H1 (cell line): ENCODE results near the gene TBPL2.

ENCODE experiments used
- EP300 ChIP-seq, 2 experiments: IDR thresholded peaks; 1 replicate in 1 of 2; 2 replicates in 1 of 2; pipeline ENCODE4 v1.6.1; 2011 to 2012; ENCODE audit warnings: low read depth in 2 of 2, low read length in 2 of 2, mild to moderate bottlenecking in 2 of 2, borderline replicate concordance in 1 of 2, inconsistent platforms in 1 of 2, moderate library complexity in 1 of 2
- EZH2 ChIP-seq: fragments of 200-600 bp; sonication (generic); IDR thresholded peaks from 2 replicates; pipeline ENCODE4 v1.7.1; 2012; ENCODE audit warnings: low read depth, mild to moderate bottlenecking, moderate library complexity, low read length, inconsistent platforms; ENCODE audit not compliant: severe bottlenecking
- GABPA ChIP-seq: IDR thresholded peaks from 2 replicates; pipeline ENCODE4 v1.6.1; 2011; ENCODE audit warnings: mild to moderate bottlenecking, low read length, moderate library complexity, borderline replicate concordance; ENCODE audit not compliant: insufficient read depth
- GTF2F1 ChIP-seq: IDR thresholded peaks from 2 replicates; pipeline ENCODE4 v1.6.1; 2012; ENCODE audit warnings: low read depth, low read length, improper control_type of control experiment, borderline replicate concordance
- POLR2A ChIP-seq, 2 experiments: IDR thresholded peaks; 1 replicate in 1 of 2; 2 replicates in 1 of 2; pipeline ENCODE4 v1.6.1; 2011; ENCODE audit warnings: low read depth in 2 of 2, low read length in 2 of 2, mild to moderate bottlenecking in 2 of 2; ENCODE audit errors: control extremely low read depth in 1 of 2
- POLR2AphosphoS5 ChIP-seq: IDR thresholded peaks from 2 replicates; pipeline ENCODE4 v1.6.1; 2011; ENCODE audit warnings: low read depth, low read length
- TAF7 ChIP-seq: optimal IDR thresholded peaks from 2 replicates; pipeline ENCODE3; 2011; ENCODE audit warnings: low read depth, mild to moderate bottlenecking, inconsistent platforms, low read length, moderate library complexity, borderline replicate concordance
- TF ChIP-seq, protein P1 (sequence below), 3 experiments: IDR thresholded peaks; 1 replicate in 2 of 3; 2 replicates in 1 of 3; pipeline versions ENCODE4 v1.5.1 to v1.6.1; 2011; ENCODE audit warnings: low read length in 3 of 3, mild to moderate bottlenecking in 3 of 3, inconsistent platforms in 2 of 3, low read depth in 1 of 3, moderate library complexity in 1 of 3; ENCODE audit not compliant: insufficient read depth in 1 of 3; ENCODE audit errors: control extremely low read depth in 1 of 3
- TF ChIP-seq, protein P2 (sequence below): IDR thresholded peaks from 2 replicates; pipeline ENCODE4 v1.6.1; 2012; ENCODE audit warnings: inconsistent platforms

DNA sequence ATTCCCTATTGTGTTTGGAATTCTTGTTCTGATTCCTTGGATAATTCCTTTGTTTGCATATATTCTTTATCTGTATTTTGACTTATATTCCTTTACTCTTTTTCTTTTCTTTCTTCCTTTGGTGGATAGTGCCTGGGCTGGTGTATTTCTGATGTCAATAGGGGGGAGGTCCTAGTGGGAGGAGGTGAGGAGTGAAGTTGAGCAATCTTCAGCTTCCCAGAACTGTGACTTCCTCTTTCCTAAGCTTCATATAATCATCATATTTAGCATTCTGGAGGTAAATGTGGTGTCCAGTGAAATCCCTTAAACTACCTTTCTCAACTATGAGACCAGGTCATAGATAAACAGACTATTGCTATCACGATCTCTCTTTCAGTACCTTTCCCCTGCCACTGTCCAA, 29.6 kb upstream of the TBPL2 start:
- TF ChIP-seq EZH2: no peak
- TF ChIP-seq, protein P1, sequence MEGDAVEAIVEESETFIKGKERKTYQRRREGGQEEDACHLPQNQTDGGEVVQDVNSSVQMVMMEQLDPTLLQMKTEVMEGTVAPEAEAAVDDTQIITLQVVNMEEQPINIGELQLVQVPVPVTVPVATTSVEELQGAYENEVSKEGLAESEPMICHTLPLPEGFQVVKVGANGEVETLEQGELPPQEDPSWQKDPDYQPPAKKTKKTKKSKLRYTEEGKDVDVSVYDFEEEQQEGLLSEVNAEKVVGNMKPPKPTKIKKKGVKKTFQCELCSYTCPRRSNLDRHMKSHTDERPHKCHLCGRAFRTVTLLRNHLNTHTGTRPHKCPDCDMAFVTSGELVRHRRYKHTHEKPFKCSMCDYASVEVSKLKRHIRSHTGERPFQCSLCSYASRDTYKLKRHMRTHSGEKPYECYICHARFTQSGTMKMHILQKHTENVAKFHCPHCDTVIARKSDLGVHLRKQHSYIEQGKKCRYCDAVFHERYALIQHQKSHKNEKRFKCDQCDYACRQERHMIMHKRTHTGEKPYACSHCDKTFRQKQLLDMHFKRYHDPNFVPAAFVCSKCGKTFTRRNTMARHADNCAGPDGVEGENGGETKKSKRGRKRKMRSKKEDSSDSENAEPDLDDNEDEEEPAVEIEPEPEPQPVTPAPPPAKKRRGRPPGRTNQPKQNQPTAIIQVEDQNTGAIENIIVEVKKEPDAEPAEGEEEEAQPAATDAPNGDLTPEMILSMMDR (IDR thresholded peaks at IDR 0.05; ENCODE audit: control extremely low read depth in 1 of 3, insufficient read depth in 1 of 3, low read depth in 1 of 3, low read length in 3 of 3): no peak
- TF ChIP-seq POLR2A (IDR thresholded peaks at IDR 0.05; ENCODE audit: control extremely low read depth in 1 of 2, low read depth in 2 of 2, low read length in 2 of 2): no peak
- TF ChIP-seq POLR2AphosphoS5: no peak
- TF ChIP-seq, protein P2, sequence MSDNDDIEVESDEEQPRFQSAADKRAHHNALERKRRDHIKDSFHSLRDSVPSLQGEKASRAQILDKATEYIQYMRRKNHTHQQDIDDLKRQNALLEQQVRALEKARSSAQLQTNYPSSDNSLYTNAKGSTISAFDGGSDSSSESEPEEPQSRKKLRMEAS: no peak
- no peak for TF ChIP-seq TAF7
- no peak for TF ChIP-seq GTF2F1
- TF ChIP-seq GABPA: no peak
- TF ChIP-seq EP300 (IDR thresholded peaks at IDR 0.05; ENCODE audit: borderline replicate concordance in 1 of 2, low read depth in 2 of 2, low read length in 2 of 2): no peak
